Psoas muscle (tissue), 8 donors: ENCODE results near the gene MEST. TPM values are rescaled to one million over a fixed set of nuclear protein-coding genes. Genes with fewer than 3 reads are reported as not detected.
A peak's percentile ranks its signal among the peaks of the same experiment; 100 is the strongest.

Experiments
- ATAC-seq, 4 donors: fragments of 200-7000 bp; cut with Tn5 transposase; one replicate each; pipeline ENCODE4 v1.9.1; 2020; ENCODE audit warnings: moderate library complexity in 3 of 4, mild to moderate bottlenecking in 2 of 4
- DNase-seq, 2 donors: peaks; one replicate each; pipeline ENCODE4 v3.0.0-alpha.2; 2020
- H3K27ac ChIP-seq: fragments of 200-600 bp; one replicate; pipeline ENCODE4 v1.8.0; 2022
- H3K27me3 ChIP-seq, 3 donors: fragments of 200-600 bp in 1 of 3; one replicate each; pipeline versions ENCODE4 v1.6.1 to v1.8.0; 2013 to 2022; ENCODE audit warnings: low read length in 2 of 3, mild to moderate bottlenecking in 2 of 3, moderate library complexity in 1 of 3; ENCODE audit not compliant: insufficient read depth in 3 of 3
- H3K36me3 ChIP-seq, 2 donors: fragments of 200-600 bp in 1 of 2; one replicate each; pipeline versions ENCODE4 v1.6.1 to v1.8.0; 2013 to 2022; ENCODE audit warnings: low read depth in 1 of 2, mild to moderate bottlenecking in 1 of 2, moderate library complexity in 1 of 2; ENCODE audit not compliant: insufficient read depth in 1 of 2
- H3K4me1 ChIP-seq: fragments of 200-600 bp; one replicate; pipeline ENCODE4 v1.8.0; 2022
- H3K4me3 ChIP-seq: fragments of 200-600 bp; one replicate; pipeline ENCODE4 v1.8.0; 2022; ENCODE audit warnings: mild to moderate bottlenecking
- H3K9me3 ChIP-seq: fragments of 200-600 bp; one replicate; pipeline ENCODE4 v1.8.0; 2022
- WGBS, 3 donors: extraction: QIAGEN DNeasy Blood & Tissue Kit; methylation state at CpG; one replicate each; pipeline versions ENCODE4 v1.1.6 to v1.1.7; 2013; 5-methylcytosine and 5-hydroxymethylcytosine counted together
- intact Hi-C, 2 donors: fragments of 100-400 bp; cut with DNase I; formaldehyde crosslinking; loops; one replicate each; pipeline versions ENCODE4 v1.11.0 to v1.14.2; 2022
- polyA plus RNA-seq, 3 donors: library from polyadenylated mRNA; stranded (reverse); fragments of 200-250 nt; gene quantifications; one replicate each; pipeline ENCODE4 v1.2.3, GENCODE V29; 2013
- total RNA-seq, 4 donors: library from RNA; stranded (reverse); fragmentation: NEBNext Ultra II Directional in 2 of 4; extraction: Animal tissue kit (Norgen Biotek cat#: 25700) in 2 of 4; gene quantifications; one replicate each; pipeline versions ENCODE4 v1.2.1 to v1.2.4, GENCODE V29; 2021 to 2023
- TF ChIP-seq, protein P1 (sequence below): fragments of 200-600 bp; IDR thresholded peaks from one replicate; pipeline ENCODE4 v1.8.0; 2022; ENCODE audit warnings: antibody characterized with exemption
- donor health status: healthy with polysubstance abuse.
- donor health status: DM: no; HTN: no; CAD: no; lungs with moderate emphysema.
- donor health status: Bipolar disorder and iron deficiency.
- donor health status: healthy.
- donor health status: DM: yes; HTN: yes; CAD: no.
- donor health status: DM: no; HTN: no; CAD: no.
- donor health status: DM: no; HTN: no; CAD: no.
- donor health status: DM: yes; HTN: yes; CAD: no.

The MEST gene
- total and polyA plus RNA-seq, 7 donors: 2.8 to 12.6 (median 5.2) TPM

DNA sequence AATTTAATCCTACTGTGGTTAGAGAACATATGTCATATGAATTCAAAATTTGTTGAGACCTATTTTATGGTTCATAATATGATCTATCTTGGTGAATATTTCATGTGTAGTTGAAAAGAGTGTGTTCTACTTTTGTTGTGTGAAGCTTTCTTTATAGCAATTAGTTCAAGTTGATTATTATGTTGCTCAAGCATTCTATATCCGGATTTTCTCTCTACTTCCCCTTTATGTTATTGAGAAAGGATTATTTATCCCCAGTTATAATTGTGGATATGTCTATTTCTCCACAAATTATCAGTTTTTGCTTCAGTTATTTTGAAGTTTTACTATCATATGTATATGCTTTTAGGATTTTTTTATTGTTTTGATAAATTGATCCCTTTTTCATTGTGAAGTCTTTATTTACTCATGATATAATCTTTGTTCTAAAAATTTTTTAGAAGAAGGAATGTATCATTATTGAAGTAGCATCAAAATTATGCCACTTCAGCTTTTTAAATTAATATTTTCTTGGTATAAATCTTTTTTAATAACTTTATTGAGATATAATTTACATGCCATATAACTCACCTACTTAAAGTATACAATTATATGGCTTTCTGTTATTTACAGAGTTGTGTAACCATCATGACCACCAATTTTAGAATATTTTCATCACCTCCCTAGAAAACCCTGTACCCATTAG lies 12.0 kb upstream of the MEST start:
- DNase-seq: no peak
- H3K36me3 ChIP-seq: no peaks in the 10 kb centered on the region
- no peak overlapping the region for H3K4me3 ChIP-seq
- no peak overlapping the region for H3K27ac ChIP-seq
- no peaks in the 10 kb centered on the region for H3K4me1 ChIP-seq
- peaks cover 0 to 5% (median 0%) of the 10 kb centered on the region in 3 donors for H3K27me3 ChIP-seq
- no peak for ATAC-seq
- H3K9me3 ChIP-seq: no peaks in the 10 kb centered on the region
- WGBS, 3 donors: 88 to 90% (median 89%) methylated on average over 1 of the region's 1 CpG
- TF ChIP-seq, protein P1, sequence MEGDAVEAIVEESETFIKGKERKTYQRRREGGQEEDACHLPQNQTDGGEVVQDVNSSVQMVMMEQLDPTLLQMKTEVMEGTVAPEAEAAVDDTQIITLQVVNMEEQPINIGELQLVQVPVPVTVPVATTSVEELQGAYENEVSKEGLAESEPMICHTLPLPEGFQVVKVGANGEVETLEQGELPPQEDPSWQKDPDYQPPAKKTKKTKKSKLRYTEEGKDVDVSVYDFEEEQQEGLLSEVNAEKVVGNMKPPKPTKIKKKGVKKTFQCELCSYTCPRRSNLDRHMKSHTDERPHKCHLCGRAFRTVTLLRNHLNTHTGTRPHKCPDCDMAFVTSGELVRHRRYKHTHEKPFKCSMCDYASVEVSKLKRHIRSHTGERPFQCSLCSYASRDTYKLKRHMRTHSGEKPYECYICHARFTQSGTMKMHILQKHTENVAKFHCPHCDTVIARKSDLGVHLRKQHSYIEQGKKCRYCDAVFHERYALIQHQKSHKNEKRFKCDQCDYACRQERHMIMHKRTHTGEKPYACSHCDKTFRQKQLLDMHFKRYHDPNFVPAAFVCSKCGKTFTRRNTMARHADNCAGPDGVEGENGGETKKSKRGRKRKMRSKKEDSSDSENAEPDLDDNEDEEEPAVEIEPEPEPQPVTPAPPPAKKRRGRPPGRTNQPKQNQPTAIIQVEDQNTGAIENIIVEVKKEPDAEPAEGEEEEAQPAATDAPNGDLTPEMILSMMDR: no peak
- intact Hi-C loops: loop anchor here in 1 of 2 donors (10.0 kb wide), 2 partner anchors 205 to 275 kb away; no protein-coding TSS in a partner anchor

DNA sequence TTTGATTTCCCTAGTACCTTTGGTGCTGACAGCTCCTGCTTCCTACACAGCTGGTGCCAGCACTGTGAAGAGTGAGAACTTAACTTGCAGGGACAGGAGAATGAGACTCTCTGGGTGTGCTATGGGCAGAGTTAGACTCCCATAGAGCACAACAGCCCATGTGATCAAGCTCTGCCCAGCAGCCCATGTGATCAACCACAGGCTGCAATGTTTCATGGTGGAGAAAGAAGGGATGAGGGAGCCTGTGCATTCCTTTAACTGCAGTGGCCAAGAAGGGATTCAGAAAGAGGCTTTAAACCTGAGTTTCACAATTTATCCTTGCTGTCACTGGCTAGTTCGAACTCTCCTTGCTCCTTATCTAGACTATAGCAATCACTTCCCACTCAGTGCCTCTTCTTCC lies 10.0 kb upstream of the MEST start:
- no peak for DNase-seq
- TF ChIP-seq, protein P1: no peak
- WGBS, 3 donors: 85 to 89% (median 87%) methylated on average over 1 of the region's 1 CpG
- Histone ChIP-seq H3K4me1 (no peaks in the 10 kb centered on the region), H3K4me3 (no peak overlapping the region), H3K27ac (no peak overlapping the region), H3K36me3 (no peaks in the 10 kb centered on the region), H3K9me3 (no peaks in the 10 kb centered on the region), H3K27me3 (peaks cover 0 to 6% (median 3%) of the 10 kb centered on the region in 3 donors)
- no peak for ATAC-seq
- intact Hi-C loops: loop anchor here in 1 of 2 donors (10.0 kb wide), 2 partner anchors 207 to 273 kb away; no protein-coding TSS in a partner anchor

GRCh38 chr7:130483031-130483430 lies 8.9 kb upstream of the MEST start:
- Histone ChIP-seq H3K27me3 (peaks cover 0 to 6% (median 3%) of the 10 kb centered on the region in 3 donors), H3K9me3 (no peaks in the 10 kb centered on the region), H3K4me3 (no peak overlapping the region), H3K36me3 (no peaks in the 10 kb centered on the region), H3K27ac (no peak overlapping the region), H3K4me1 (no peaks in the 10 kb centered on the region)
- ATAC-seq (no peak), DNase-seq (no peak)
- intact Hi-C loops: loop anchor here in 1 of 2 donors (10.0 kb wide), 2 partner anchors 208 to 272 kb away; no protein-coding TSS in a partner anchor
- 96 to 98% (median 97%) methylated on average over 3 of the region's 3 CpGs for WGBS, 3 donors
- TF ChIP-seq, protein P1: no peak

DNA sequence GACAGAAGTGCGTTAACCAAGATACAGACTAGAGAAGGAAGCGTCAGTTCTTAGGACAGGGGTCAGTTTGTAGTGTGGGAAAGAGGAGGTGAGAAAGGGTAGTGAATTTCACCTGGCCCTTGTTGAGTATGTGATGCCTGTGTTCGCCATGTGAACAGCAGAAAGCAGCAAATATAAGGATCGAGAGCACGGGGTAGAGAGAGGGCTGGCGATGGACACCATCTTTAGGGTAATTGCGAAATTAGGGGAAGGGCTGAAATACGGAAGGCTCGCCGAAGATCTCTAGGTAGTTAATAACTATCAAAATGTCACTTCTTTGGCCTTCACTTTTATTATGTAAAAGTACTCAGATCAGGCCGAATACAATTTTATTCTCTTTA lies 6.2 kb upstream of the MEST start:
- 86 to 91% (median 88%) methylated on average over 11 of the region's 11 CpGs for WGBS, 3 donors
- intact Hi-C loops: loop anchor here in 1 of 2 donors (5.0 to 10.0 kb wide), 3 partner anchors 211 to 269 kb away; no protein-coding TSS in a partner anchor

More for the DNA sequence above, 6.2 kb upstream of the MEST start:
- Histone ChIP-seq H3K4me1 (no peaks in the 10 kb centered on the region), H3K4me3 (peak overlapping the region; percentile 57), H3K9me3 (no peaks in the 10 kb centered on the region), H3K27me3 (peaks cover 0 to 19% (median 12%) of the 10 kb centered on the region in 3 donors), H3K27ac (no peak overlapping the region), H3K36me3 (no peaks in the 10 kb centered on the region)
- ATAC-seq (no peak), DNase-seq (no peak)
- TF ChIP-seq, protein P1: no peak
